Uterus (tissue), 2 donors: ENCODE results near the gene KRT78.

Source experiments
- CTCF ChIP-seq, 4 experiments: fragments of 200-600 bp in 2 of 4; fragments of 450-650 bp in 2 of 4; sonication (generic) in 2 of 4; IDR thresholded peaks; one replicate each; pipeline ENCODE4 v1.5.1; 2016 to 2019; ENCODE audit warnings: antibody characterized with exemption in 4 of 4, mild to moderate bottlenecking in 2 of 4, moderate library complexity in 1 of 4
- POLR2A ChIP-seq, 2 donors: fragments of 450-650 bp; IDR thresholded peaks; one replicate each; pipeline ENCODE4 v1.6.1; 2016; ENCODE audit warnings: antibody characterized with exemption in 2 of 2, mild to moderate bottlenecking in 1 of 2, moderate library complexity in 1 of 2

DNA sequence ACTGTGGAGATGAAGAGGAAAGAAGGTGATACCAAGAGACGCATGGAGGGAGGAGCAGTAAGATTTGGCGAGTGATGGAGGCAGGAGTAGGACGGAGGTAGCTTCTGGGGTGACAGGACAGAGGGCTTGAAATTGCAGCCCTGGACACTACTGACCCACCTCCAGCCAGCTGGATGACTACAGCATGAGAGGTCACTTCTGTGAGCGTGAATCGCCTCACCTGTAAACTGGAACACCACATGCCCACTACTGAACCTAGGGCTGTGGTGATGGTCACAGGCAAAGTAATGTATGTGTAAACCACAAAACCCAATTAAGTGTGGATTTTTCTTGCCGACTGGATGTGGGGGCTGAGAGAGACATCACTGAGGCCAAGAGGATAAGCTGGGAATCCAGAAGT lies 28.3 kb downstream of the KRT78 start:
- TF ChIP-seq CTCF (IDR thresholded peaks at IDR 0.05) (no peak), POLR2A (IDR thresholded peaks at IDR 0.05) (no peak)
